Measurements from ENCODE around the gene ARL14.

ARL14 gene

GRCh38 chr3:160676547-160677303 lies at the start of gene ARL14:
ARL14 (plus strand) TSS chr3:160677160; CDS start chr3:160677347, 187 bp downstream.
- Histone ChIP-seq H3K36me3 (ENCODE audit: insufficient read depth, low read length) (no peaks in the 10 kb centered on the region), H3K27me3 (ENCODE audit: insufficient read depth, low read length) (no peaks in the 10 kb centered on the region), H3K27ac (ENCODE audit: low read depth, low read length) (peak within 1 kb of the TSS; percentile 33; the same call in 1 of the 2 replicates), H3K4me3 (ENCODE audit: low read depth, low read length) (peak within 1 kb of the TSS; percentile 48; the same call in 1 of the 2 replicates), H3K4me1 (ENCODE audit: control insufficient read depth, insufficient read depth, low read length, unreplicated experiment) (peaks cover 17% of the 10 kb centered on the region), H2AFZ (ENCODE audit: low read length, unreplicated experiment) (peak within 1 kb of the TSS; percentile 72), H3K79me2 (ENCODE audit: control insufficient read depth, insufficient read depth, low read length, unreplicated experiment) (no peaks in the 10 kb centered on the region)

GRCh38 chr3:160629491-160629890 lies 47.5 kb upstream of the ARL14 start:
- Histone ChIP-seq H3K4me1 (ENCODE audit: control insufficient read depth, insufficient read depth, low read length, unreplicated experiment) (no peaks in the 10 kb centered on the region), H3K36me3 (ENCODE audit: insufficient read depth, low read length) (no peaks in the 10 kb centered on the region), H3K79me2 (ENCODE audit: control insufficient read depth, insufficient read depth, low read length, unreplicated experiment) (no peaks in the 10 kb centered on the region), H3K4me3 (ENCODE audit: low read depth, low read length) (no peak overlapping the region), H3K27me3 (ENCODE audit: insufficient read depth, low read length) (no peaks in the 10 kb centered on the region), H2AFZ (ENCODE audit: low read length, unreplicated experiment) (no peak overlapping the region), H3K27ac (ENCODE audit: low read depth, low read length) (no peak overlapping the region)

- no peaks in the 10 kb centered on the region for H3K79me2 ChIP-seq (ENCODE audit: control insufficient read depth, insufficient read depth, low read length, unreplicated experiment)
- H3K36me3 ChIP-seq (ENCODE audit: insufficient read depth, low read length), result no peaks in the 10 kb centered on the region
- no peak overlapping the region for H2AFZ ChIP-seq (ENCODE audit: low read length, unreplicated experiment)
- no peak overlapping the region for H3K4me3 ChIP-seq (ENCODE audit: low read depth, low read length)
- peaks cover 6% of the 10 kb centered on the region for H3K4me1 ChIP-seq (ENCODE audit: control insufficient read depth, insufficient read depth, low read length, unreplicated experiment)
- H3K27ac ChIP-seq (ENCODE audit: low read depth, low read length), result no peak overlapping the region
- no peaks in the 10 kb centered on the region for H3K27me3 ChIP-seq (ENCODE audit: insufficient read depth, low read length)
Measured at GRCh38 chr3:160633361-160634083, 43.4 kb upstream of the ARL14 start.

- H2AFZ ChIP-seq (ENCODE audit: low read length, unreplicated experiment), result no peak overlapping the region
- H3K79me2 ChIP-seq (ENCODE audit: control insufficient read depth, insufficient read depth, low read length, unreplicated experiment), result no peaks in the 10 kb centered on the region
- no peaks in the 10 kb centered on the region for H3K36me3 ChIP-seq (ENCODE audit: insufficient read depth, low read length)
- H3K27ac ChIP-seq (ENCODE audit: low read depth, low read length), result no peak overlapping the region
- H3K27me3 ChIP-seq (ENCODE audit: insufficient read depth, low read length), result no peaks in the 10 kb centered on the region
- H3K4me3 ChIP-seq (ENCODE audit: low read depth, low read length), result no peak overlapping the region
- peaks cover 6% of the 10 kb centered on the region for H3K4me1 ChIP-seq (ENCODE audit: control insufficient read depth, insufficient read depth, low read length, unreplicated experiment)
Measured at GRCh38 chr3:160635213-160635612, 41.7 kb upstream of the ARL14 start.

GRCh38 chr3:160637086-160637485 lies 39.9 kb upstream of the ARL14 start:
- Histone ChIP-seq H2AFZ (ENCODE audit: low read length, unreplicated experiment) (no peak overlapping the region), H3K27me3 (ENCODE audit: insufficient read depth, low read length) (no peaks in the 10 kb centered on the region), H3K79me2 (ENCODE audit: control insufficient read depth, insufficient read depth, low read length, unreplicated experiment) (no peaks in the 10 kb centered on the region)

GRCh38 chr3:160638184-160638583 lies 38.8 kb upstream of the ARL14 start:
- Histone ChIP-seq H3K4me1 (ENCODE audit: control insufficient read depth, insufficient read depth, low read length, unreplicated experiment) (peaks cover 23% of the 10 kb centered on the region), H3K79me2 (ENCODE audit: control insufficient read depth, insufficient read depth, low read length, unreplicated experiment) (no peaks in the 10 kb centered on the region), H3K27ac (ENCODE audit: low read depth, low read length) (no peak overlapping the region), H3K36me3 (ENCODE audit: insufficient read depth, low read length) (no peaks in the 10 kb centered on the region), H3K4me3 (ENCODE audit: low read depth, low read length) (no peak overlapping the region), H3K27me3 (ENCODE audit: insufficient read depth, low read length) (no peaks in the 10 kb centered on the region), H2AFZ (ENCODE audit: low read length, unreplicated experiment) (no peak overlapping the region)

More at GRCh38 chr3:160637086-160637485, 39.9 kb upstream of the ARL14 start:
- no peak overlapping the region for H3K4me3 ChIP-seq (ENCODE audit: low read depth, low read length)
- peaks cover 14% of the 10 kb centered on the region for H3K4me1 ChIP-seq (ENCODE audit: control insufficient read depth, insufficient read depth, low read length, unreplicated experiment)
- no peaks in the 10 kb centered on the region for H3K36me3 ChIP-seq (ENCODE audit: insufficient read depth, low read length)
- H3K27ac ChIP-seq (ENCODE audit: low read depth, low read length), result no peak overlapping the region

- Histone ChIP-seq H3K79me2 (ENCODE audit: control insufficient read depth, insufficient read depth, low read length, unreplicated experiment) (no peaks in the 10 kb centered on the region), H3K36me3 (ENCODE audit: insufficient read depth, low read length) (no peaks in the 10 kb centered on the region), H3K4me1 (ENCODE audit: control insufficient read depth, insufficient read depth, low read length, unreplicated experiment) (peaks cover 23% of the 10 kb centered on the region), H3K27ac (ENCODE audit: low read depth, low read length) (no peak overlapping the region), H3K27me3 (ENCODE audit: insufficient read depth, low read length) (no peaks in the 10 kb centered on the region), H2AFZ (ENCODE audit: low read length, unreplicated experiment) (peak overlapping the region; percentile 70), H3K4me3 (ENCODE audit: low read depth, low read length) (no peak overlapping the region)
Measured at GRCh38 chr3:160641665-160642309, 35.2 kb upstream of the ARL14 start.

GRCh38 chr3:160643994-160644393 lies 33.0 kb upstream of the ARL14 start:
- no peak overlapping the region for H2AFZ ChIP-seq (ENCODE audit: low read length, unreplicated experiment)
- no peaks in the 10 kb centered on the region for H3K27me3 ChIP-seq (ENCODE audit: insufficient read depth, low read length)
- no peaks in the 10 kb centered on the region for H3K36me3 ChIP-seq (ENCODE audit: insufficient read depth, low read length)
- H3K79me2 ChIP-seq (ENCODE audit: control insufficient read depth, insufficient read depth, low read length, unreplicated experiment), result no peaks in the 10 kb centered on the region
- H3K27ac ChIP-seq (ENCODE audit: low read depth, low read length), result no peak overlapping the region
- no peak overlapping the region for H3K4me3 ChIP-seq (ENCODE audit: low read depth, low read length)
- H3K4me1 ChIP-seq (ENCODE audit: control insufficient read depth, insufficient read depth, low read length, unreplicated experiment), result peaks cover 18% of the 10 kb centered on the region

- no peak overlapping the region for H3K27ac ChIP-seq (ENCODE audit: low read depth, low read length)
- no peaks in the 10 kb centered on the region for H3K36me3 ChIP-seq (ENCODE audit: insufficient read depth, low read length)
- H3K79me2 ChIP-seq (ENCODE audit: control insufficient read depth, insufficient read depth, low read length, unreplicated experiment), result no peaks in the 10 kb centered on the region
- peaks cover 18% of the 10 kb centered on the region for H3K4me1 ChIP-seq (ENCODE audit: control insufficient read depth, insufficient read depth, low read length, unreplicated experiment)
- H3K4me3 ChIP-seq (ENCODE audit: low read depth, low read length), result no peak overlapping the region
- no peaks in the 10 kb centered on the region for H3K27me3 ChIP-seq (ENCODE audit: insufficient read depth, low read length)
- no peak overlapping the region for H2AFZ ChIP-seq (ENCODE audit: low read length, unreplicated experiment)
Measured at GRCh38 chr3:160644491-160644890, 32.5 kb upstream of the ARL14 start.

GRCh38 chr3:160648701-160649100 lies 28.3 kb upstream of the ARL14 start:
- no peaks in the 10 kb centered on the region for H3K79me2 ChIP-seq (ENCODE audit: control insufficient read depth, insufficient read depth, low read length, unreplicated experiment)
- no peaks in the 10 kb centered on the region for H3K27me3 ChIP-seq (ENCODE audit: insufficient read depth, low read length)
- peaks cover 6% of the 10 kb centered on the region for H3K4me1 ChIP-seq (ENCODE audit: control insufficient read depth, insufficient read depth, low read length, unreplicated experiment)
- H2AFZ ChIP-seq (ENCODE audit: low read length, unreplicated experiment), result no peak overlapping the region
- no peak overlapping the region for H3K4me3 ChIP-seq (ENCODE audit: low read depth, low read length)
- H3K36me3 ChIP-seq (ENCODE audit: insufficient read depth, low read length), result no peaks in the 10 kb centered on the region
- no peak overlapping the region for H3K27ac ChIP-seq (ENCODE audit: low read depth, low read length)
